AG10803 (cell line): ENCODE data around the gene ANTXR1.

Source experiments
- DNase-seq: peaks from one replicate; pipeline ENCODE4 v3.0.0; 2010; ENCODE audit warnings: low read depth
- H3K4me3 ChIP-seq: 2 replicates; pipeline ENCODE4 v1.5.1; 2011; ENCODE audit warnings: mild to moderate bottlenecking, low read length, control low read depth
- CTCF ChIP-seq: conservative IDR thresholded peaks from 2 replicates; pipeline ENCODE4 v1.5.1; 2011; ENCODE audit warnings: mild to moderate bottlenecking, low read length, control low read depth, inconsistent platforms

The ANTXR1 gene

DNA sequence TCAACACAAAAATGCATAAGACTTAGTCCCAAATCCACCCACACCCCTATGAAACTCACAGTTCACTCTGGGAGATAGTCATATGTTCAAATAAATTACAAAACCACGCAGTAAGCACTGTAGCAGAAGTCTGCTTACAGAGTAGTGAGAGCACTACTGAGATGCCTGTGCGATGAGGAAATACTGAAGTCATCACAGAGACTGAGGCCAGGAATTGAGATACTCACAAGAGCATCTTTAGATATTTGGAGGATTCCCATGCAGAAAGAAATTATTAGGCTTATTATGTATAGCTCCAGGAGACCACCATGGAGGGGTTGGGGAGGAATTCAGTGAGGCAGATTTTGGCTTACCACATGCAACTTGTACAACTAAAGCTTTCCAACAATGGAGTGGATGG, 82.3 kb downstream of the ANTXR1 start:
- TF ChIP-seq CTCF, result no peak
- peak; percentile 87 for DNase-seq

DNA sequence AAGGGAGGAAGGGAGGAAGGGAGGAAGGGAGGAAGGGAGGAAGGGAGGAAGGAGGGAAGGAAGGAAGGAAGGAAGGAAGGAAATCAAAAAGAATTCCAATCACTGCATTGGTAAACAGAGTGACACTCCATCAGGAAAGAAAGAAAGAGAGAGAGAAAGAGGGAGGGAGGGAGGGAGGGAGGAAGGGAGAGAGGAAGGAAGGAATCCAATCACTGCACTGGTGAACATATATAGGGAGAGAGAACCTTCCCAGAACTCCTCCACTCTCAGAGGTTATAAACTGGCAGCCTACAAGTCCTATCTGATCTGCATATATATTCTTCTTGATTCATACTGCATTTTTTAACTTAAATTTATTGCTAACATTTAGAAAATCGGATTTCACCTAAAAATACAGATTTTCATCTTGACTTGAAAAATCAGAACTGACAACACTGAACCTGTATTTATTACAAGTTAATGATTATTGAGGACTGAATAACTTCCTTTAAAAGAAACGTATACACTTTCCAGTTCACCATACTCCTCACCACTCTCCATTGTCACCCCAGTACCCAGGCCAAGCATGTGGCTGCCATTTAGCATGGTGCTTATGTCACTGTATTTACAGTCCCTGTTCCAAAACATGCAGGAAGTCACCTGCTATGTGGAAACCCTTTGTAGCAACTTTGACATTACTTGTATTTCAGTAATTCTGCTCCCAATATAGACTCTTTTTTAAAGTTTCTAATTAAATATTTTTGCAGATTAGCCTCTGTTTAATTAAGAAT, 83.5 kb downstream of the ANTXR1 start:
- DNase-seq, result no peak
- H3K4me3 ChIP-seq, result no peak overlapping the region
- TF ChIP-seq CTCF, result no peak

More for the DNA sequence above, 82.3 kb downstream of the ANTXR1 start:
- no peak overlapping the region for H3K4me3 ChIP-seq

DNA sequence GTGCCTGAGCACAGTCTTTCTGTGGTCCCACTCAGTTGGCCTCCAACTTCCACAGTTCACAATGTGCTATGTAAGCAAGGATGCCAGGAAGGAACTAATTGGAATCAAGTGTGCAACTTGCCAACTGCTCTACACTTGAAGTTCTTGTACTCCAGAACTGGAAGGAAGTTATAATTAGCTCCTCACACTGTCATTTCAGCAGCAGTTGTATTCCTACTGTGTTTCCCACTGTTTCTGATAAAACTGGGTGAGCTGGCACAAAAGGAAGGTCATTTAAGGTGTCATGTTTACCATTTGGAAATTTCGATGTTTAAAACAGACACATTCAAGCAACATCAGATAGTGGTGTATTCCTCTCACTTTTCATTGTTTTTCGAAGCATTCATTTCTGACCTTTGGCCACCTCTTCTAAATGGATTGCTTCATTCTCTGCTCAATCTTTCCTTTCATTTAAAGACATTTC, 84.2 kb downstream of the ANTXR1 start:
- H3K4me3 ChIP-seq, result no peak overlapping the region
- no peak for TF ChIP-seq CTCF
- DNase-seq, result no peak

GRCh38 chr2:69097891-69098655, 85.1 kb downstream of the ANTXR1 start:
- no peak overlapping the region for H3K4me3 ChIP-seq
- peak; percentile 43 for DNase-seq
- no peak for TF ChIP-seq CTCF

GRCh38 chr2:69099541-69099940, 86.6 kb downstream of the ANTXR1 start:
- peak; percentile 49 for DNase-seq
- H3K4me3 ChIP-seq, result no peak overlapping the region
- no peak for TF ChIP-seq CTCF

- no peak for TF ChIP-seq CTCF
- peak; percentile 91 for DNase-seq
- no peak overlapping the region for H3K4me3 ChIP-seq
Observed at GRCh38 chr2:69100220-69100723, 87.3 kb downstream of the ANTXR1 start.
